Inflammatory macrophage treated with lipopolysaccharide for 1 hour (primary cell): ENCODE results near the gene CORO1C.
"Not testable (repeated sequence)": the region's sequence is repeated elsewhere in the genome, so short reads cannot be mapped to it uniquely, and the experiment has no call there.

Source experiments
- DNase-seq, 2 donors: peaks; one replicate each; pipeline ENCODE4 v3.0.0-alpha.2; 2020 to 2022

Gene CORO1C

GRCh38 chr12:108671110-108671509 is 60.2 kb downstream of the CORO1C start:
- DNase-seq: no peak

- no peak for DNase-seq
Observed at GRCh38 chr12:108670066-108670631, 61.2 kb downstream of the CORO1C start.

- no peak for DNase-seq
Observed at GRCh38 chr12:108668542-108668941, 62.8 kb downstream of the CORO1C start.

GRCh38 chr12:108668063-108668462 is 63.3 kb downstream of the CORO1C start:
- no peak for DNase-seq

- DNase-seq: peak; percentile 25 to 46
Observed at GRCh38 chr12:108667349-108667748, 64.0 kb downstream of the CORO1C start.

- no peak for DNase-seq
Observed at GRCh38 chr12:108666401-108666881, 64.9 kb downstream of the CORO1C start.

GRCh38 chr12:108665608-108666202 is 65.6 kb downstream of the CORO1C start:
- DNase-seq: no peak

- DNase-seq: peak; percentile 92 to 99
Observed at GRCh38 chr12:108664338-108665258, 66.7 kb downstream of the CORO1C start.

GRCh38 chr12:108663324-108664015 is 67.8 kb downstream of the CORO1C start:
- no peak for DNase-seq

GRCh38 chr12:108658115-108658514 is 73.2 kb downstream of the CORO1C start:
- not testable (repeated sequence) for DNase-seq

- DNase-seq: no peak
Observed at GRCh38 chr12:108657130-108657745, 74.1 kb downstream of the CORO1C start.

GRCh38 chr12:108656247-108656646 is 75.1 kb downstream of the CORO1C start:
- DNase-seq: not testable (repeated sequence)

- not testable (repeated sequence) for DNase-seq
Observed at GRCh38 chr12:108655812-108656175, 75.5 kb downstream of the CORO1C start.

GRCh38 chr12:108654622-108655021 is 76.7 kb downstream of the CORO1C start:
- not testable (repeated sequence) for DNase-seq

- no peak for DNase-seq
Observed at GRCh38 chr12:108653922-108654321, 77.4 kb downstream of the CORO1C start.

- no peak for DNase-seq
Observed at GRCh38 chr12:108653082-108653516, 78.2 kb downstream of the CORO1C start.

GRCh38 chr12:108650083-108650482 is 81.2 kb downstream of the CORO1C start:
- DNase-seq: no peak

- no peak for DNase-seq
Observed at GRCh38 chr12:108649669-108650068, 81.6 kb downstream of the CORO1C start.

- DNase-seq: no peak
Observed at GRCh38 chr12:108649126-108649525, 82.2 kb downstream of the CORO1C start.

GRCh38 chr12:108648371-108648770 is 82.9 kb downstream of the CORO1C start:
- no peak for DNase-seq

GRCh38 chr12:108647585-108648287 is 83.6 kb downstream of the CORO1C start:
- DNase-seq: no peak
